Right lobe of liver (tissue), 6 donors: Measurements from ENCODE around the gene GABRG3. TPM values are rescaled to one million over a fixed set of nuclear protein-coding genes. Genes with fewer than 3 reads are reported as not detected.

ENCODE experiments used
- ATAC-seq, 4 donors: fragments of 200-7000 bp; cut with Tn5 transposase; one replicate each; pipeline ENCODE4 v1.9.1; 2020; ENCODE audit warnings: mild to moderate bottlenecking in 4 of 4, moderate library complexity in 4 of 4
- DNase-seq, 3 donors: peaks; one replicate each; pipeline ENCODE4 v3.0.0-alpha.2; 2020
- H3K27ac ChIP-seq, 3 donors: fragments of 200-600 bp; one replicate each; pipeline ENCODE4 v1.8.0; 2022
- H3K27me3 ChIP-seq, 2 donors: fragments of 200-600 bp; one replicate each; pipeline ENCODE4 v1.8.0; 2022
- H3K36me3 ChIP-seq, 4 donors: fragments of 200-600 bp; sonication (generic) in 1 of 4; one replicate each; pipeline versions ENCODE4 v1.5.1 to v1.8.0; 2017 to 2022; ENCODE audit warnings: control low read depth in 1 of 4
- H3K4me1 ChIP-seq, 4 donors: fragments of 200-600 bp; sonication (generic) in 1 of 4; one replicate each; pipeline versions ENCODE4 v1.5.1 to v1.8.0; 2017 to 2022; ENCODE audit warnings: control low read depth in 1 of 4
- H3K4me3 ChIP-seq, 3 donors: fragments of 200-600 bp; one replicate each; pipeline ENCODE4 v1.8.0; 2022
- H3K9me3 ChIP-seq, 4 donors: fragments of 200-600 bp; sonication (generic) in 1 of 4; one replicate each; pipeline versions ENCODE4 v1.5.1 to v1.8.0; 2017 to 2022; ENCODE audit warnings: control low read depth in 1 of 4
- POLR2A ChIP-seq: fragments of 450-650 bp; IDR thresholded peaks from one replicate; pipeline ENCODE4 v1.6.1; 2017; ENCODE audit warnings: antibody characterized with exemption, mild to moderate bottlenecking
- WGBS: methylation state at CpG from one replicate; pipeline ENCODE4 v1.1.6; 2018; ENCODE audit warnings: low coverage, low lambda C conversion rate; ENCODE audit not compliant: insufficient coverage; ENCODE audit errors: missing lambda C conversion rate; 5-methylcytosine and 5-hydroxymethylcytosine counted together
- intact Hi-C, 2 donors: fragments of 100-400 bp; cut with DNase I; formaldehyde crosslinking; loops; one replicate each; pipeline versions ENCODE4 v1.11.2 to v1.14.1; 2022
- total RNA-seq, 6 experiments: library from RNA; depleted of rRNA in 2 of 6; stranded (reverse); fragments of >200 nt in 2 of 6; fragmentation: NEBNext Ultra II Directional in 3 of 6; extraction: Animal tissue kit (Norgen Biotek cat#: 25700) in 3 of 6; gene quantifications; one replicate each; pipeline versions ENCODE4 v1.1.0 to v1.2.4, GENCODE V29; 2016 to 2023
- TF ChIP-seq, protein P1 (sequence below), 4 donors: fragments of 200-600 bp in 3 of 4; fragments of 450-650 bp in 1 of 4; IDR thresholded peaks; one replicate each; pipeline versions ENCODE4 v1.5.1 to v1.8.0; 2016 to 2022; ENCODE audit warnings: antibody characterized with exemption in 4 of 4, mild to moderate bottlenecking in 2 of 4
- donor health status: DM: no; HTN: yes; CAD: no.
- donor health status: DM: no; HTN: no; CAD: no.
- donor health status: DM: no; HTN: no; CAD: no.
- donor health status: DM: no; HTN: yes; CAD: no.
- donor health status: DM: no; HTN: yes; CAD: no.

GABRG3 gene
- total RNA-seq, 6 experiments from 2014 or later = 0.18 TPM; not detected in 5

DNA sequence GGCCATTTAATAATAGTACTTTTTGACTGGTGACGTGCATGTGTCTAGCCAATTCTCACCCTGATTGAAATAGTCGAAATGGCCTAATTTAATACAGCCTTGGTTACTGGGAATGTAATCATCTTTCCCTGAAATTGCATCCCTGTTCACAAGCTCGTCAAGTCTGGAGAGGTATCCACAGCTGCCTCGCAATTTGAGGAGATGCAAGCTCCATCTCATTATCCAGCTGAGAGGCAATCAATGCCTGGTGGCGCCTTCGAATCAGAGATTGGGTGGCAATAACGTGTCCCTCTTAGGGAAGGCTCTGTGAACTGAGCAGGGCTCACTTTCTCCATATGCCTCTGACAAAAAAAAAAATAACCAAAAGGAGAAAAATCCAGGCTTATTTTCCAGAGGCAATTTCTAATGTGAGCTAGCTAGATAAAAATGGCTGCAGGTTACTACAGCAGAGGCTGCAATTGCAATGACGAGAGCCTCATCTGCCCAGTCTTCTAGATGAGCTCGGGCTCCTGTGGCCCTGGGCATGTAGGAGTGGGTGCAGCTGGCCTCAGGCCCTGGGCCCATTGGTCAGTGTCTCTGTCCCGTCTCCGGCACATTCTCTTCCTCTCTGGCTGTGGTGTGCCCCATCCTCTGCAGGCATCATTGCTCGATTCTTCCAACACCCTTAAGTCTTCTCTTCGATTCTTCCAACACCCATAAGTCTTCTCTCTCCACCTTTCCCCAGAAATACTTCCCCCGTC, 487.5 kb downstream of the GABRG3 start:
- H3K27ac ChIP-seq = no peak overlapping the region
- 51% methylated on average over 11 of the region's 14 CpGs for WGBS
- no peaks in the 10 kb centered on the region for H3K4me1 ChIP-seq
- ATAC-seq (no peak), DNase-seq (no peak)
- no peaks in the 10 kb centered on the region for H3K27me3 ChIP-seq
- H3K9me3 ChIP-seq = no peaks in the 10 kb centered on the region
- intact Hi-C loops = no loop called here
- H3K36me3 ChIP-seq = no peaks in the 10 kb centered on the region
- no peak overlapping the region for H3K4me3 ChIP-seq
- TF ChIP-seq, protein P1, sequence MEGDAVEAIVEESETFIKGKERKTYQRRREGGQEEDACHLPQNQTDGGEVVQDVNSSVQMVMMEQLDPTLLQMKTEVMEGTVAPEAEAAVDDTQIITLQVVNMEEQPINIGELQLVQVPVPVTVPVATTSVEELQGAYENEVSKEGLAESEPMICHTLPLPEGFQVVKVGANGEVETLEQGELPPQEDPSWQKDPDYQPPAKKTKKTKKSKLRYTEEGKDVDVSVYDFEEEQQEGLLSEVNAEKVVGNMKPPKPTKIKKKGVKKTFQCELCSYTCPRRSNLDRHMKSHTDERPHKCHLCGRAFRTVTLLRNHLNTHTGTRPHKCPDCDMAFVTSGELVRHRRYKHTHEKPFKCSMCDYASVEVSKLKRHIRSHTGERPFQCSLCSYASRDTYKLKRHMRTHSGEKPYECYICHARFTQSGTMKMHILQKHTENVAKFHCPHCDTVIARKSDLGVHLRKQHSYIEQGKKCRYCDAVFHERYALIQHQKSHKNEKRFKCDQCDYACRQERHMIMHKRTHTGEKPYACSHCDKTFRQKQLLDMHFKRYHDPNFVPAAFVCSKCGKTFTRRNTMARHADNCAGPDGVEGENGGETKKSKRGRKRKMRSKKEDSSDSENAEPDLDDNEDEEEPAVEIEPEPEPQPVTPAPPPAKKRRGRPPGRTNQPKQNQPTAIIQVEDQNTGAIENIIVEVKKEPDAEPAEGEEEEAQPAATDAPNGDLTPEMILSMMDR (IDR thresholded peaks at IDR 0.05) = no peak
- no peak for TF ChIP-seq POLR2A

DNA sequence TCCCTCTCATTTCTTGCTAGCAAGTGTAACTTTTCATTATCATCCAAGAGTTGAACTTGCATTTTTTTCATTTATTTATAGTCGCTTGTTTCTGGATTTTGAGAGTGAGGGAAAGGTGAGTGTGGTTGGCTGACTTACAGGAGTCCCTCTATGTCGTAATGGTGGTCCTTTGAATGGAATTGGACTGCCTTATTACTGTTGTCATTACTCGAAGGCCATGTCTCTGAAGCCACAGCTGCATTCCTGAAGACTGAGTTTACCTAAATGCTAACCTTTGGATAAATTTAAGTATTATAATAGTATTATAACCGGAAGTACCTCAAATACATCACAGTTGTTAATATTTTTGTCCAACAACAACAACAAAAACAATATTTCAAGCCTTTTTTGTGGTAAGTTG, 488.9 kb downstream of the GABRG3 start:
- no peaks in the 10 kb centered on the region for H3K9me3 ChIP-seq
- DNase-seq (no peak), ATAC-seq (no peak)
- H3K27me3 ChIP-seq = no peaks in the 10 kb centered on the region
- no peaks in the 10 kb centered on the region for H3K36me3 ChIP-seq
- 36% methylated on average over 4 of the region's 4 CpGs for WGBS
- H3K27ac ChIP-seq = no peak overlapping the region
- no peaks in the 10 kb centered on the region for H3K4me1 ChIP-seq
- intact Hi-C loops = no loop called here
- H3K4me3 ChIP-seq = no peak overlapping the region
- no peak for TF ChIP-seq POLR2A
- TF ChIP-seq, protein P1 (IDR thresholded peaks at IDR 0.05) = no peak

DNA sequence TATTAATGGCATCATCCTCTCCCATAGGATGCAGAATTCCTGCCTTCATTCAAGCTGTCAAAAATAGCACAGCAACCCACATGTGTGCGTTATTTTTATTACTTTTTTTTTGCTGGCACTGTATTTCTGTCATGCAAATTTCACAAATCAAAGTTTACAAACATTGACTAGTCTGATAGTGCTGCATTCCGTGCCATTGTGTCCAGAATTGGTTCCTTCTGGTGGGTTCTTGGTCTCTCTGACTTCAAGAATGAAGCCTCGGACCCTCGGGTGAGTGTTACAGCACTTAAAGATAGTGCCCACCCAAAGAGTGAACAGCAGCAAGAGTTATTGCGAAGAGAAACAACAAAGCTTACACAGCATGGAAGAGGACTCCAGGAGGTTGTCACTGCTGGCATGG, 490.2 kb downstream of the GABRG3 start:
- DNase-seq (no peak), ATAC-seq (no peak)
- no peaks in the 10 kb centered on the region for H3K27me3 ChIP-seq
- no peak overlapping the region for H3K4me3 ChIP-seq
- intact Hi-C loops = no loop called here
- no peak overlapping the region for H3K27ac ChIP-seq
- TF ChIP-seq, protein P1 (IDR thresholded peaks at IDR 0.05) = no peak
- TF ChIP-seq POLR2A = no peak
- H3K36me3 ChIP-seq = no peaks in the 10 kb centered on the region
- no peaks in the 10 kb centered on the region for H3K4me1 ChIP-seq
- no peaks in the 10 kb centered on the region for H3K9me3 ChIP-seq
- WGBS = 58% methylated on average over 5 of the region's 5 CpGs

DNA sequence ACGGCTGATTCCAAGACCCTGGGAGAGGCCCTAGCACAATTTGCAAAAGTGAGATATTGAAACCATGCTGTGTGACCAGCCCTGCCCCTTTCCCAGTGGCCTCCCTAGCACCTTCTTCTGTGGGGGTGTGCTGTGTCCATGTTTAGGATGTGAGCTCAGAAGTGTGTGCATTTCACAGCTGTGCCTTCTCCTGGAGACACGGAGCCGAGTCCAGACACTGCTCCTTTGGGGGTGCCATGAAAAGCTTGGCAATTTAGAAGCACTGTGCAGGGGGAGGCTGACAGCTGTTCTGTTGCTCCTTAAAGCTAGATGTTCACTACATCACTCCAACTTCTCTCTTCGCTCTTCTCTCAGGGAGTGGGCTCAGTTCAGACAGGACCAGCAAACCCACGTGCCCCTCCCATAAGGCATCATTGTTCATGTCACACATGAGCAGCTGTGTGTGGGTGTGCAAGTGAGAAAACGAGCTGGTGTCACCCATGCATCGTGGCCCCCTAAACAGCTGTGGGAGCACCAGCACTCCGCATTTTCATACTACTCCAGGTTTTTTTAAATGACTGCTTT, 492.6 kb downstream of the GABRG3 start:
- WGBS = 13% methylated on average over 2 of the region's 8 CpGs
- H3K9me3 ChIP-seq = no peaks in the 10 kb centered on the region

More for the DNA sequence above, 492.6 kb downstream of the GABRG3 start:
- no peaks in the 10 kb centered on the region for H3K27me3 ChIP-seq
- intact Hi-C loops = no loop called here
- H3K36me3 ChIP-seq = no peaks in the 10 kb centered on the region
- H3K4me3 ChIP-seq = no peak overlapping the region
- no peaks in the 10 kb centered on the region for H3K4me1 ChIP-seq
- DNase-seq = no peak
- no peak for ATAC-seq
- TF ChIP-seq, protein P1 (IDR thresholded peaks at IDR 0.05) = no peak
- no peak for TF ChIP-seq POLR2A
- H3K27ac ChIP-seq = no peak overlapping the region
